Amniotic epithelial cell (primary cell): ENCODE measurements around the gene MED25.
"Not testable (repeated sequence)": the region's sequence is repeated elsewhere in the genome, so short reads cannot be mapped to it uniquely, and the experiment has no call there.

Experiments used
- DNase-seq: peaks from one replicate; pipeline ENCODE4 v3.0.0-alpha.2; 2010; ENCODE audit warnings: low read depth

The MED25 gene

GRCh38 chr19:49816590-49816989 lies 1.5 kb upstream of the MED25 start:
- DNase-seq = no peak

DNA sequence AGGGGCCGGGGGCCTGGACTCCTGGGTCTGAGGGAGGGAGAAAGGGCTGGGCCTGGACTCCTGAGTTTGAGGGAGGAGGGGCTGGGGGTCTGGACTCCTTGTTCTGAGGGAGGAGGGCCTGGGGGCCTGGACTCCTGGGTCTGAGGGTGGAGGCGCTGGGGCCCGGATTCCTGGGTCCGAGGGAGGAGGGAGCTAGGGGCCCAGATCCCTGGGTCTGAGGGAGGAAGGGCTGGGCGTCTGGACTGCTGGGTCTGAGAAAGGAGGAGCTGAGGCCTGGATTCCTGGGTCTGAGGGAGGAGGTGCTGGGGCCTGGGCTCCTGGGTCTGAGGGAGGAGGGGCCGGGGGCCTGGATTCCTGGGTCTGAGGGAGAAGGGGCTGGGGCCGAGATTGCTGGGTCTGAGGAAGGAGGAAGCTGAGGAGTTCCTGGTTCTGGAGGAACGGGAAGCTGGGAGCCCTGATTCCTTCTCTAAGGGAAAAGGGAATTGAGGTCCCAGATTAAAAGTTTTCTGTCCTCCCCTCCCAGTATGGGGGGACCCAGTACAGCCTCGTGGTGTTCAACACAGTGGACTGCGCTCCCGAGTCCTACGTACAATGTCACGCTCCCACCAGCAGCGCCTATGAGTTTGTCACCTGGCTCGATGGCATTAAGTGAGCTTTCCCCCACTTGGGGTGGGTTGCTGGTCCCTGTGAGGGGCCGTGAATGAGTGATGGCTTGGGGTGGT lies 721 bp downstream of the MED25 start:
- peak; percentile 40 for DNase-seq

GRCh38 chr19:49819452-49820115 lies 1.5 kb downstream of the MED25 start:
- DNase-seq = not testable (repeated sequence)

DNA sequence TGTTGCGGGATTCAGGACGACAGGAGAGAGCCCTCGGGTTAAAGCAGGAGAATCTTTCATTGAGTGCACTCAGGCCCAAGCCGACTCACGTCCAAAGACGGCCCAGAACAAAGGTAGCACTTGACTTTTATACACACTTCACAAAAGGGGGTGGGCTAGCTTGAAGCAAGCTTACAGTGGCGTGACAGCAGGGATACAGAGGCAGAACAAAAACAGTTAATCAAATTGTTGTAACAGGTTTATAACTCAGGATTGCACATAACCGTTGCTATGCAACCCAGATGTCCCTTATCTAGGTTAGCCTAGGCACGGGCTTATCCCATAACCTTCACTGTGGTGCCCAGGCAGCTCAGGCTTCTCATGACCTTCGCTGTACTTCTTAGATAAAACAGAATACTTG lies 2.0 kb downstream of the MED25 start:
- DNase-seq = peak; percentile 97

- DNase-seq = no peak
These were observed 5.4 kb downstream of the MED25 start for GRCh38 chr19:49823472-49823871.

- DNase-seq = no peak
These were observed 6.6 kb downstream of the MED25 start for GRCh38 chr19:49824662-49825061.

DNA sequence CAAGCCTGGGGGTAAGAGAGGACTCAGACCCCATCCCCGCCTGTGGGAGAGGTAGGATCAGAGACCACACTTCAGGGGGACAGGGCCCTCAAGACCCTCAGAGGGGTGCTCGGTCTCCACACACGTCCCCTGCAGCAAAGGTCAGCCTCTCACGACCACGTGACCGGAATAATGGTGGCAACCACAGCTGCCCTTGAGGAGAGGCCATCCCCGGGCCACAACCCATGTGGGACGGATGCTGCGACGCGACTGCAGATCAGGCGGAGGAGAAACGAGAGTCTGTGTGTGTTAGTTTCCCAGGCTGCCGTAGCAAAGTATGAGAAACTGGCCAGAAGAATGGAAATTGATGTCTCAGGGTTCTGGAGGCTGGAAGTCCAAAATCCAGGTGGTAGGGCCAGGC lies 8.9 kb downstream of the MED25 start:
- no peak for DNase-seq

GRCh38 chr19:49829200-49829599 lies 11.1 kb downstream of the MED25 start:
- DNase-seq = no peak

- no peak for DNase-seq
These were observed 11.6 kb downstream of the MED25 start for GRCh38 chr19:49829721-49830120.

GRCh38 chr19:49830766-49831165 lies 12.7 kb downstream of the MED25 start:
- DNase-seq = no peak

DNA sequence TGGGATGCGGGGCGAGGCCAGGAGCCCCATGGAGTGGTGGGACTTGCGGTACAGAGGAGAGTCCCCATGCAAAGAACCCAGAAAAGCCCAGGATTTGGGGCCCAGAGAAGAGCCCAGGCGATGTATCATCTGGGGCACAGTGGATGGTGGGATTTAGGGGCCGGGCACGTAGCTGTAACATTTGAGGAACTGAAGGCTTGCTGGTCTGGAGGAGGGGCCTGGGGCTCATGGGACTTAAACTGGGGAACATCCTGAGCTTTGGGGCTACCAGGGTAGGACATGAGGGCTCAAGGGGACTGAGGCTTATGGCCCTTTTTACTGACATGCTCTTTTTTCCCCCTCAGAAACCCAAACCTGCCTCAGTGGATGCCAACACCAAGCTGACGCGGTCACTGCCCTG lies 13.5 kb downstream of the MED25 start:
- no peak for DNase-seq

DNA sequence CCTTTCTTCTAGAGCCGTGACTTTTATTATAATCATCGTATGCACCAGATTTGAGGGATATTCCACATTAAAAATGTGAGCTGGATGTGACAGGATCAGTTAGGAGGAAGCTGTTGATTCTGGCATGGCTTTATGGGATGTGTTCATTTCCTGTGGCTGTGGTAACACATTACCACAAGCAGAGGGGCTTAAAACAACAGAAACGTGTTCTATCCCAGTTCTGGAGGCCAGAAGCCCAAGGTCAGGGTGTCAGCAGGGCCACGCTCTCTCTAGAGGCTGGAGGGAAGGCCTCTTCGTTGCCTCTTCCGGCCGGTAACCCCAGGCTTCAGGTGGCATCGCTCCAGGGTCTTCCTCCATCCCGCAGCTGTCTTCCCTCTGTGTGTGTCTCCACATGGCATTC lies 14.5 kb downstream of the MED25 start:
- no peak for DNase-seq

DNA sequence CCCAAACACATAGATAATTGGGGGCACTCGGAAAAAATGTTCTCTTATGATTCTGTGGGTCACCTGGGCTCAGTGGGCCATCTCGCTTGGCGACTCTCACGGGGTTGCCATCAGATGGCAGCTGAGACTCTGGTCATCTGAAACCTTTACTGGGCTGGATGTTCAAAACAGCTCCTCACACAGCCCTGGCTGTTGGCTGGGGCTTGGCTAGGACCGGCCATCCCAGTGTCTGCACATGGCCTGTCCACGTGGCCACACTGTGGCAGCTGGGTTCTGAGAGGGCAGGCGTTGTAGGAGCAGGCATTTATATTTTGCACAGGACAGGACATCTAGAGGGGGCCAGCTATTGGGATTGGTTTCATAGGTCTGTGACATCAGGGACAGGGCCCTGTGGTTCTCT lies 15.5 kb downstream of the MED25 start:
- DNase-seq = no peak

DNA sequence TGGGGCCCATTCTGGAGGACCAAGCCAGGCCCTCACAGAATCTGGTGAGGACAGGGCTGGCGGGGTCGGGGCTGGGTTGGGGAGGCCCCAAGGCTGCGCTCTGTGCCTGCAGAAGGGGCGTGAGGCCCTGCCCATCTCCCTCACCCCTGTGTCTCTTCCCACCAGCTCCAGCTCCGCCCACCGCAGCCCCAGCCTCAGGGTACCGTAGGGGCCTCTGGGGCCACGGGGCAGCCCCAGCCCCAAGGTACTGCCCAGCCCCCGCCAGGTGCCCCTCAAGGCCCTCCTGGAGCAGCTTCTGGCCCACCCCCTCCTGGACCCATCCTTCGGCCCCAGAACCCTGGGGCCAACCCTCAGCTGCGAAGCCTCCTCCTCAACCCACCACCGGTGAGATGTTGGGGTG lies 17.5 kb downstream of the MED25 start:
- DNase-seq = no peak

- DNase-seq = no peak
These were observed 18.3 kb downstream of the MED25 start for GRCh38 chr19:49836176-49837008.

DNA sequence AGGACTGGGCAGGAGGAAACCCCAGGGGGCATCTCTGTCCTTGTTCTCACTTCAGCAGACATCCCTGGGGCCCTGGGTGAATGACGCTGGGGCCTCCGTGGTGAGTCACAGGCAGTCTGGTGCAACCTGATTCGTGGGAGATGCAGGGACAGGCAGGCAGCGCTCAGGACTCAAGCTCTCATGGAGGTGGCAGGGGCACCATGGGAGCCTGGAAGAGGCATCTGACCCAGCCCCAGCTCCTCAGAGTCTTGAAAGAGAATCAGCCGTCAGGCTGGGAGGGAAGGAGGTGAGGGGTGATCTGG lies 18.9 kb downstream of the MED25 start:
- peak; percentile 55 for DNase-seq

GRCh38 chr19:49837425-49837824 lies 19.3 kb downstream of the MED25 start:
- DNase-seq = no peak

DNA sequence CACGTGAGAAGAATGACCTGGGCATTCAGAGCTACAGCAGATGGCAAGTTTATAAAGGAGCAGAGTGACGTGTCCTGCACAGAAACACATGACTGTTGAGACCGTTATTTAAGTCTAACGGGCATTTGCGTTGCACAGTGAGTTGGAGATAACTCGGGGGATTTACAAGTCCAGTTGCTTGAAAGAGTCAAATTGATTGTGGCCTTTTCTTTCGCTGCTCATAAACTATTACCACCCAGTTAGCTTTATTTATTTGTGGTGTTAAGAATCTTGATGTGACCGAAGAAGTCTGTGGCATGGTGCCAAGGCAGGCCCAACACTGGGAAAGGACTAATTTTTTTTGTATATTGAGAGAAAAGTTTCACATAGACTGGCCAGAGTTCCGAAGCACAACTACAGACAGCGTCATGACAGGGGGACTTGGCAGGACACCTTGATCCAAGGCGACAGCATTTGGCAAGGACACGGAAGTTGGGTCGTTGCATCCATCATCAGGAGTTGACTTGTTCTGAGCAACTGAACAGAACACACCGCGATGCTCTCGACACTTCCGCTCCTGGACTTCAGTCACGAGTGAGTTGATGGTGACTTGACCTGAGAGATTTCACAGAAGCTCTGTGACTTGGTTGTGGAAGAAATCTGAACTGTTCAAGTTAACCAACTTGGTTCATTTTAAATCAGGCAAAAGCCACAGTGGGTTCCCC lies 20.9 kb downstream of the MED25 start:
- no peak for DNase-seq

- no peak for DNase-seq
These were observed 21.6 kb downstream of the MED25 start for GRCh38 chr19:49839713-49840112.

- DNase-seq = no peak
These were observed 22.2 kb downstream of the MED25 start for GRCh38 chr19:49840321-49840720.

DNA sequence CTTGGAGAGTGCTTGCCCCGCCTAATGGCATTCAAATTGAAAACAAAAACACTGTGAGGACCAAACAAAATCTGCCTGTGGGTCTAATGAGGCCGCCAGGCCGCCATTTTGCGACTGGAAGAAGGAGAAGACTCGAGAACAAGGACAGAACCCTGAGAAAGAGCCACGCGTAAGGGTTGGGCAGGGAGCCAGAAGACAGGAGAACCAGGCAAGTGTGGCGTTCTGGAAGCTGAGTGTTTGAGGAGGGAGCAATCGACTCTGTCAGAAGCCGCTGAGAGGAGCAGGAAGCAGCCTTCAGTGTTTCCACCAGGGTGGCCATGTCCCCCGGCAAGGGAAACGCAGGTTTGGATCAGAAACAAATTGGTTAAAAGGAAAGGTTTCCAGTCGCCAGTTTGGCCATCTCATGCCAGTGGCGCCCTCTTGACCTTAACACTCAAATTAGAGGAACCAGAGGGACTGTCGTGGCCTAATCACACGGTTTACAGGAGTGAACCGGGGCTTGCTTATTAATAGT lies 22.7 kb downstream of the MED25 start:
- DNase-seq = no peak

DNA sequence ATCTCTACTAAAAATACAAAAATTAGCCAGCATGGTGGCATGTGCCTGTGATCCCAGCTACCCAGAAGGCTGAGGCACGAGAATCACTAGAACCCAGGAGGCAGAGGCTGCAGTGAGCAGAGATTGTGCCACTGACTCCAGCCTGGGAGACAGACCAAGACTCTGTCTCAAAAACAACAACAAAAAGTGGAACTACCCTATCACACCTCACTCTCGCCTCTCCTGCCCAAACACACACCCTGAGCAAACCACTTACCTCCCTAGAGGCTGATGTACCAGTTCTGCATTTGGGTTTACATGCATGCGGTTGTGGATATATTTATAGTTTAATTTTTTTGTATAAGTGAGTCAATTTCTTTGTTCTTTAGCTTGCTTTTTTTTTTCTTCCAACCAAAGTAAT lies 25.2 kb downstream of the MED25 start:
- no peak for DNase-seq
